NK-92 (cell line): Measurements from ENCODE around the gene NSF.

Source experiments
- DNase-seq: peaks from one replicate; lab custom pipeline; 2025; ENCODE audit not compliant: unreplicated experiment; lab: John Stamatoyannopoulos, UW

The NSF gene

DNA sequence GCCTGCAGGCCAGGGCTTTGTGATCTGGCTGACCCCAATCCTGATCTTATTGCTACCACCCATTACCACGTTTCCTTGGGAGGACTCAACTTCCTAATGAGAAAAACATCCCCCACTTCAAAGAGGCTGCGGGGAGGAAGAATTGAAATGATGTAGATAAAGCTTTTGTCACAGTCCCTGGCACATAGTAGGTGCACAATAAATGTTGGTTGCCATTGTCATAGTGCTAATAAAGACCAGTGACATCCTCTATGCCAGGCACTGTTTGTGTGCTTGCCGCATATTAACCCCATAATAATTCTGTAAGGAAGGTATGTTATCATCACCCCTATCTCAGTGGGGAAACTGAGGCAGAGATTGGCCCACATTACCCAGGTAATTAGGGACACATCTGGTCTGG is 205.6 kb downstream of the NSF start:
- DNase-seq = no peak

- no peak for DNase-seq
Measured at GRCh38 chr17:46796524-46796923, 206.1 kb downstream of the NSF start.

DNA sequence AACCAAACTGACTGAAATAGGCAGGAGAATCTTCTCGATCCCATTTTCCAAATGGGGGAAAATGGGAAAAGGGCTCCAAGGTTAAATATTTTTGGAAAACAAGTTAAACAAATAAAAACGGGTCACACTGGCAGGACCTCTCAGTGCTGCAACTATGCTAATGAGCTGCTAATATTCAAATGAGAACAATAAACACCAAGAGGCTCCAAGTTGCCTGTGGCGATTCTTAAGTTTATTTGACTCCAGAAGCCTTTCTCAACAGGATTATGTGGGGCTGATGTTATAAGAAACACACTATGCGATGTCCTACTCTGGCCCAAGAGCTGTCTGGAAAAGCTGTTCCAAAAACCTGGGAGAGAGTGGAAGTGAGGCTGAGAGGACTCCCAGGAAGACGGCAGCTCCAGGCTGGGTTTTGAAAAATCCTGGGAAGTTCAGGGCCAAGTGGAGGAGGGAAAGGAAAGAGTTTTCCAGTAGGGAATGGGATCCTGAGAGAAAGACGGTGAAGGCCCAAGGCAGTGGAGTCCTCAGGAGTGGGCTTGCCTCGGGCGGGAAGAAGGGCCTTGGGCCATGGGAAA is 206.6 kb downstream of the NSF start:
- DNase-seq = no peak

DNA sequence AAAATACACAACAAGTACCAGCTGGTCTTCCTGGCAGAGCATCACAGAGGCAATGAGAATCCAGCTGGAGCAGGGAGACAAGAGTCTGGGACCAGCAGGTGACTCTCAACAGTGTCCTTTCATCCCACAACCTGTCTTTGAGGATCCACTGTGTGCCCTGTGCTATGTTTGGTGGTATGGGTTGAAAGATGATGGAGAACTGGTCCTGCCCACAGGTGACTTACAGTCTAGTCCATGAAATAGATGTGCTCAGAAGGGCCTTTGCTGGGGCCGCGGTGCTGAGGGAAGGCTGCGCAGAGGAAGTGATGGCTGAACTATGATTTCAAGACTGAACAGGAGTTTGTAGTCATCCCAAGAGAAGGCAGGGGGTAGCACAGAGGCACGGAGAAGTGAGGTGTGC is 210.1 kb downstream of the NSF start:
- no peak for DNase-seq

GRCh38 chr17:46802800-46803199 is 212.3 kb downstream of the NSF start:
- no peak for DNase-seq

DNA sequence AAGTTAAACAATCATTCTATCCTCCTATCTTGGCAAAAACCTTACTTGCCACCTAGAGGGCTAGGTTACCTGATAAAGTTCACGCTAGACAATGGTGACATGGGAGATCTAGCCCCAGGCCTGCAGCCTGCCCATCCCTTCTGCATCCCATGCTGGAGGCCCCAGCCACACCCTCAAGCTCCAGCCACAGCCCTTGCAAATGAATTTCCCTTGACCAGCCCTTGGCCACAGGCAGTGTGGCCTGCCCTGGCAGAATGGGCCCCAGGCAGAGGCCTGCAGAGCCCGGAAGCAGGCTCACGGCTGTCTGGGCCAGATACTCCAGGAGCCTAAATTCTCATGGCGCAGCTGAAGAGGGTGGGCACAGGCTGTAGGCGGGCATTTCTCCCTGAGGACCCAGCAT is 213.1 kb downstream of the NSF start:
- no peak for DNase-seq

DNA sequence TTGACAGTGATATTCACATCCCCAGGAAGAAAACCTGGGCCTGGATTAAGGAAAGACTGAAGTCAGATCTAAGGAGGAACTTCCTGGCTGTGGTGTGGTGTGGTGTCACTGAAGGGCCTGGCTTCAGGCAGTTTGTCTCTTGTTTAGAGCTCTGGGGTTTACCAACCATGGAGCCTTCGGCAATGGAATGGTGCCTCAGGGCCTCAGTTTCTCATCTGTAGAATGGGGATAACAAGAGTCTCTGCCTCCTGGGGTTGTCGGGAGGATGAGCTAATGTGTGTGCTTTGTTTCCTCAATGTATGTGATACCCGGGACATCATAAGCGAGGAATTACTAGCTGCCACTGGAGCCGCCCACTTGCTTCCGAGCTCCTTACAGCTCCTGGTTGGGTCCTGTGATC is 215.3 kb downstream of the NSF start:
- no peak for DNase-seq
